ENCODE data around the gene TAP1. TPM values are rescaled to one million over a fixed set of nuclear protein-coding genes. Genes with fewer than 3 reads are reported as not detected.

Gene TAP1
- total and polyA plus RNA-seq, 4 donors = 15.3 to 21.3 (median 20.2) TPM

DNA sequence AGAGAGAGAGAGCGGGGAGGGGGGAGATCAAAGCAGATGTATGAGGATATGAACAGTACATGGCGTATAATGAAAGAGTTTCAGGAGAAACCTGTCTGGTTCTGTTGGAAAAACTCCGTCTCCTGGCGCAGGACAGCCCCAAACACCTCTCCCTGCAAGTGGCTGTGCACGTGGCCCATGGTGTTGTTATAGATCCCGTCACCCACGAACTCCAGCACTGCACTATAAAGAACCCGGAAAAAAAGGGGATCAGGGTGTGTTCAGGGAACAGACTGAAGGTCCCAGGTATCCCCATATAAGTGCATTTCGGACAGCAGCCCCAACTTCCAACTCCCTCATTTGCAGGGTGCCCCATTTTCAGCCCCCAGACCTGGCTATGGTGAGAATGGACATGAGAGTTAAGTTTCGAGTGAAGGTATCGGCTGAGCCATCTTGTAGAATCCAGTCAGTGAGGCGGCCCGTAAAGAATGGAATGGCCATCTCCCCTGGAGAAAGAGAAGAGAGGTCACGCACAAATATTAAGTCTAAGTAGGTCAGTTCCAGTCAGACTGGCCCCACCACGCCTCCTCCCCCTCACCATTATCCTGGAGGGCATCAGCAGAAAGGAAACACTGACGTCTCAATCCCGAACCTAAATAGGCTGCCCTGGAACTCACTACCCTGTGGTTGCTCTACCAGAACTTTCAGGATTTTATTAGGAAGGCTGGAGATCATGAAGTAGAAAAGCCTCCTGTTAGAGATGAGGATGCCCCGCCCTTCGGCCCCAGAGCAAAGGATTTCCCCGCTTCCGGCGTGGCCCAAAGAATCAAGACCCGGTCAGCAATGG lies 1.3 kb downstream of the TAP1 start:
- Histone ChIP-seq H3K9me3 (ENCODE audit: control insufficient read depth, insufficient read depth, low read length) (no peaks in the 10 kb centered on the region), H3K27me3 (ENCODE audit: control insufficient read depth, insufficient read depth, low read length) (peaks cover 34% of the 10 kb centered on the region), H3K4me1 (ENCODE audit: control insufficient read depth, insufficient read depth, low read length) (peaks cover 30% of the 10 kb centered on the region), H3K27ac (ENCODE audit: low read depth, low read length) (peak overlapping the region; percentile 99), H3K36me3 (ENCODE audit: control insufficient read depth, insufficient read depth, low read length) (peaks cover 16% of the 10 kb centered on the region), H3K4me3 (ENCODE audit: low read depth, low read length) (peak overlapping the region; percentile 86)
- WGBS (ENCODE audit: insufficient coverage) = 50% methylated on average over 16 of the region's 23 CpGs
- no peak for DNase-seq (ENCODE audit: low read depth in 4 of 6, low spot score in 6 of 6)

DNA sequence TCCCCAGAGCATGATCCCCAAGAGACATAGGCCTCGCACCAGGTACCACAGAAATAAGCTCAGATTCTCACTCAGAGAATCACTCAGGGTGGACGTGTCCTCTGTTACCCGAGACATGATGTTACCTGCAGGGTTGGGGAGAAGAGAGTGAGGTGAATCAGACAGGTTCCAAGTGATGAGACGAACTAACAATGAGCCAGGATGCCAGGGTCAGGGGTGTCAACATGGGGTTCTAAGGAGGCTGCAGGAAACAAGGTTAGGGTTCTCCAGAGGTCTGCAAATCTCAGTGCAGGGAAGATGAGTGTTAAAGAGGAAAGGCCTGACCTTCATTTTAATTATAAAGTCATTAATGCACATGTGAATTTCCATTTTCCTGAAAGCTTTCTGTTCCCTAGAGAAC lies 2.5 kb downstream of the TAP1 start:
- Histone ChIP-seq H3K36me3 (ENCODE audit: control insufficient read depth, insufficient read depth, low read length) (peaks cover 24% of the 10 kb centered on the region), H3K9me3 (ENCODE audit: control insufficient read depth, insufficient read depth, low read length) (no peaks in the 10 kb centered on the region), H3K27me3 (ENCODE audit: control insufficient read depth, insufficient read depth, low read length) (peaks cover 31% of the 10 kb centered on the region), H3K27ac (ENCODE audit: low read depth, low read length) (no peak overlapping the region), H3K4me3 (ENCODE audit: low read depth, low read length) (no peak overlapping the region), H3K4me1 (ENCODE audit: control insufficient read depth, insufficient read depth, low read length) (peaks cover 30% of the 10 kb centered on the region)
- WGBS (ENCODE audit: insufficient coverage) = 85% methylated on average over 4 of the region's 4 CpGs
- no peak for DNase-seq (ENCODE audit: low read depth in 4 of 6, low spot score in 6 of 6)

DNA sequence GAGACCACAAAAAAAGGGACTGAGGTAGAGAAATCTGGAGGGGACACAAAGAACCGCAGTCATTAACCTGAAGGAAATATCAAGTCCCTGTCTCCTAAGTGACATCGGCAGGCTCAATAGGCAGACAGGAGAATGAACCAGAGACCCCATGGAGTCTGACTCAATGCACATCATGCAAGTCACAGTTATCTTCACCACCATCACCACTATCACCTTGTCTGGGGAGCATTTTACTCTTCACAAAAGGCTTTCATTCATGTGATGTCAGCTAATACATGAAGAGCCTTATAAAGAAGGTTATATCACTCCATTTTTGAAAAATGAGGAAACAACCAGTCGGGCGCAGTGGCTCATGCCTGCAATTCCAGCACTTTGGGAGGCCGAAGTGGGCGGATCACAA lies 4.4 kb downstream of the TAP1 start:
- DNase-seq (ENCODE audit: low read depth in 4 of 6, low spot score in 6 of 6) = no peak
- peaks cover 26% of the 10 kb centered on the region for H3K36me3 ChIP-seq (ENCODE audit: control insufficient read depth, insufficient read depth, low read length)
- 75% methylated on average over 2 of the region's 6 CpGs for WGBS (ENCODE audit: insufficient coverage)

DNA sequence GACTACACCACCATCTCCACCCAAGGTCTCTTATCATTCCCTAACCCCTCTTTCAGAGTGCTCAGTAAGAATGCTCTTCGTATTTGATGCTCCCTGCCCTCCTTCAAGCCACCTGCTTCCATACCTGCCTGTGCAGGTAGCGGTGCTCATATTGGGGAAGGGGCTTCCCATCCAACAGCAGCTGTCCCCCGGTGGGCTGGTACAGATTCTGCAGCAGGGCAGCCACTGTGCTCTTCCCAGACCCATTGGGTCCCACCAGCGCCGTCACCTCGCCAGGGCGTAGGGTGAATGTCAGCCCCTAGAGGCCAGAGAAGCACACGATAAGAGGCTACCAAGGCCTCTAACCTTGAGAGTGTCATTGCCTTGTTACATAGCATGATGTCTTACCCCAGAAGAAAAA lies 5.7 kb downstream of the TAP1 start:
- no peak overlapping the region for H3K27ac ChIP-seq (ENCODE audit: low read depth, low read length)
- H3K36me3 ChIP-seq (ENCODE audit: control insufficient read depth, insufficient read depth, low read length) = peaks cover 26% of the 10 kb centered on the region
- 88% methylated on average over 5 of the region's 8 CpGs for WGBS (ENCODE audit: insufficient coverage)
- H3K4me1 ChIP-seq (ENCODE audit: control insufficient read depth, insufficient read depth, low read length) = peaks cover 27% of the 10 kb centered on the region
- no peaks in the 10 kb centered on the region for H3K9me3 ChIP-seq (ENCODE audit: control insufficient read depth, insufficient read depth, low read length)
- H3K4me3 ChIP-seq (ENCODE audit: low read depth, low read length) = no peak overlapping the region
- DNase-seq (ENCODE audit: low read depth in 4 of 6, low spot score in 6 of 6) = no peak
- peaks cover 17% of the 10 kb centered on the region for H3K27me3 ChIP-seq (ENCODE audit: control insufficient read depth, insufficient read depth, low read length)

More for the DNA sequence above, 4.4 kb downstream of the TAP1 start:
- Histone ChIP-seq H3K4me1 (ENCODE audit: control insufficient read depth, insufficient read depth, low read length) (peaks cover 31% of the 10 kb centered on the region), H3K4me3 (ENCODE audit: low read depth, low read length) (no peak overlapping the region), H3K27ac (ENCODE audit: low read depth, low read length) (no peak overlapping the region), H3K27me3 (ENCODE audit: control insufficient read depth, insufficient read depth, low read length) (peaks cover 18% of the 10 kb centered on the region), H3K9me3 (ENCODE audit: control insufficient read depth, insufficient read depth, low read length) (no peaks in the 10 kb centered on the region)

DNA sequence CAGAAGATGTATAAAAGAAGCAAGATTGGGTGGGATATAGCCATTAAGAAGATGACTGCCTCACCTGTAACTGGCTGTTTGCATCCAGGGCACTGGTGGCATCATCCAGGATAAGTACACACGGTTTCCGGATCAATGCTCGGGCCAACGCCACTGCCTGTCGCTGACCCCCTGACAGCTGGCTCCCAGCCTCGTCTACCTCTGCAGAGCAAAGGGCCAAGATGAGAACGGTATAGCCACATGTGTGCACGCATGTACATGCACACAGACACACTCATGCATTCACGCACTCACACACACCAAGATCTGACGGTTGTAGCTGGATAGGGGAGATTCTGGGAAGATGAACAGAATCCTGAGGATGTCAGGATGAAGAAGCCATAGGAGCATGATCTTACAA lies 6.5 kb downstream of the TAP1 start:
- no peak for DNase-seq (ENCODE audit: low read depth in 4 of 6, low spot score in 6 of 6)
- H3K36me3 ChIP-seq (ENCODE audit: control insufficient read depth, insufficient read depth, low read length) = peaks cover 26% of the 10 kb centered on the region
- H3K4me3 ChIP-seq (ENCODE audit: low read depth, low read length) = no peak overlapping the region
- 83% methylated on average over 6 of the region's 10 CpGs for WGBS (ENCODE audit: insufficient coverage)
- peaks cover 19% of the 10 kb centered on the region for H3K4me1 ChIP-seq (ENCODE audit: control insufficient read depth, insufficient read depth, low read length)
- H3K27me3 ChIP-seq (ENCODE audit: control insufficient read depth, insufficient read depth, low read length) = peaks cover 13% of the 10 kb centered on the region
- no peaks in the 10 kb centered on the region for H3K9me3 ChIP-seq (ENCODE audit: control insufficient read depth, insufficient read depth, low read length)
- H3K27ac ChIP-seq (ENCODE audit: low read depth, low read length) = no peak overlapping the region

DNA sequence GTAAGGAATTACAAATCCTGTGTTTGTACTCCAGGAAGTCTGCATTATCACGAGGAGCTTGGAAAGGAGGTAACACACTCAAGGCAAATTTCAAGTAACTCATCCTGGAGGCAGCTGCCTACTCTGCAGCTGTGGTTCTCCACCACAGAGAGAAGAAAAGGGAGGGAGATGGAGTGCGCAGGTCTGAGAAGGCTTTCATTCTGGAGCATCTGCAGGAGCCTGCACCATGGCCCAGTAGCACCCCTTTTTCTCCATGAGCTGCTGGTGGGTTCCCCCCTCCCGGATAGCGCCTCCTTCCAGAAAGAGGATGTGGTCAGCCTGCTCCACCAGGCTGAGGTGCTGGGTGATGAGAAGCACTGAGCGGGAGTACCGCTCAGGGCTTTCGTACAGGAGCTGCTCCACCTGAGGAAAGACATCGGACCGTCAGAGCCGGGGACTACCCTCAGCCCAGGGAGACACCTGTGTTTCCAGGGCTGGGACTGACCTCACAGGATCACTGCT lies 8.1 kb downstream of the TAP1 start:
- no peak overlapping the region for H3K4me3 ChIP-seq (ENCODE audit: low read depth, low read length)
- H3K9me3 ChIP-seq (ENCODE audit: control insufficient read depth, insufficient read depth, low read length) = no peaks in the 10 kb centered on the region
- 85% methylated on average over 9 of the region's 10 CpGs for WGBS (ENCODE audit: insufficient coverage)
- DNase-seq (ENCODE audit: low read depth in 4 of 6, low spot score in 6 of 6) = no peak
- peaks cover 21% of the 10 kb centered on the region for H3K36me3 ChIP-seq (ENCODE audit: control insufficient read depth, insufficient read depth, low read length)
- H3K27ac ChIP-seq (ENCODE audit: low read depth, low read length) = no peak overlapping the region
- peaks cover 17% of the 10 kb centered on the region for H3K4me1 ChIP-seq (ENCODE audit: control insufficient read depth, insufficient read depth, low read length)
- H3K27me3 ChIP-seq (ENCODE audit: control insufficient read depth, insufficient read depth, low read length) = peaks cover 13% of the 10 kb centered on the region

DNA sequence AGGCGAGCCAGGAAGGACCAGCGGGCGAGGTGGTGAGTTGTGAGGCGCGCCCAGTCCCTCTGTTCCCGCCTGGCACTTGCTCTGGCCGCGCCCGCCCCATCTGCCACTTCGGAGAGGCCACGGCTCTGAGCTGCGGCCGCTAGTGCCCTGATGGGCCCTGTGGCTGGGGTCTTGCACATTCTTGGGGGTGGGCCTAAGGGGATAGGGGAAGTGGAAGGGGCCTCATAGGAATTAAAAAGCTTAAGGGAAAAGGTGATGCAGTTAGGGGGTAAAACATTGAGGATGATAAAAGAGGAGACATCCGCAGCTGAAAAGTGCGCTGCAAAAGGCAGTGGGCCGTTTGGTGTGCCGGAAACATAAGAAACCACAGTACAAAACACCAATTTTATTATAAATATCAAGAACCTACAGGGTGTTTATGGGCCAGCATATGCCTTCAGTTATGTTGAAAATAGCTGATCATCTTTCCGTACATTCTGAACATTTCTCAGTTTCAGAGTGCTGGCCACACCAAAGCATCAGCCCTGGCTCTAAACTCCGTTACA lies 8.6 kb downstream of the TAP1 start:
- peak overlapping the region; percentile 88 for H3K4me3 ChIP-seq (ENCODE audit: low read depth, low read length)
- H3K9me3 ChIP-seq (ENCODE audit: control insufficient read depth, insufficient read depth, low read length) = no peaks in the 10 kb centered on the region
- H3K4me1 ChIP-seq (ENCODE audit: control insufficient read depth, insufficient read depth, low read length) = peaks cover 17% of the 10 kb centered on the region
- WGBS (ENCODE audit: insufficient coverage) = 3% methylated on average over 13 of the region's 19 CpGs
- no peak overlapping the region for H3K27ac ChIP-seq (ENCODE audit: low read depth, low read length)
- no peak for DNase-seq (ENCODE audit: low read depth in 4 of 6, low spot score in 6 of 6)
- peaks cover 13% of the 10 kb centered on the region for H3K27me3 ChIP-seq (ENCODE audit: control insufficient read depth, insufficient read depth, low read length)
- peaks cover 20% of the 10 kb centered on the region for H3K36me3 ChIP-seq (ENCODE audit: control insufficient read depth, insufficient read depth, low read length)

DNA sequence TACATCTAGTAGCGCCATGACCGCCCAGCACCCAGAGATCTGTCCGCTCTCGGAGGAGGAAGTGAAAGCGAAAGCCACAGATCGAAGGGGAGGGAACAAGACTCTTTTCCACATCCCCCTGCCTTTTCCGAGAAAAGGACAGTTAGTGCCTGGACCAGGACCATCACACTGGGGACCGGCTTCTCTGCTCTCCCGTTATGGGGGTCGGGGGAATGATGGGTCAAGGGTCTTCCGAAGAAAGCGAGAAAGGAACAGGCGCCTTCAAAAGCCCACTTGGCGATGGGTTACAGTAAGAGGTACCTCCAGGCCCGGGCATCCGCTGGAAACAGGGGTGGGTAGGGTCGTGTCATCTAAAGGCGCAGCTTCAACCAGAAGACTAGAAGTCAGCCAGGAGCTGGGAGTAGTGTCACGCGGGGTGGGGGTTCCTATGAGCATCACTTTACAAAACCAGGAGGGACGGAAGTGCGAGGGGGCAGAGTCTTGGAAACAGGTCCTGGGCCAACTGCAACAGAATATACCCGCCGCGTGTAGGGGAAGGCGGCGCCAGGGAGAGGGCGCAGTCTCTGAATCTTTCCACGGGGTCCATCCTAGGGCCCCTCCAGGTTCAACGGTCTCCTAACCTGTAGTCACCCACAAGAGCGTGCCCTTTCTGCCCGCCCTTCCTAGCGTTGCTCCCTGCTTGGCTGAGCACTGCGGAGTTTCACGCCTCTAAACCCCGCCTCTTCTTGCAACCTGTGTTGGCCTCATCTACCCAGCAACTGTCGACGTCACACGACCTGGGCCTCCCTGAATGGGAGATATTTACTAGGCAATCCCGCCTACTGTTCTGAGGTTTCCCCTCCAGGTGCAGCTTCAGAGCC lies 9.3 kb downstream of the TAP1 start, which contains the start of gene PSMB8:
Gene PSMB8, minus strand, starts transcription at position 69 of the 860 bp plus-strand sequence. Its CDS starts 51 bp downstream, at position 18.
- Histone ChIP-seq H3K36me3 (ENCODE audit: control insufficient read depth, insufficient read depth, low read length) (peaks cover 20% of the 10 kb centered on the region), H3K4me1 (ENCODE audit: control insufficient read depth, insufficient read depth, low read length) (peaks cover 18% of the 10 kb centered on the region)
- under 1% methylated on average over 33 of the region's 40 CpGs for WGBS (ENCODE audit: insufficient coverage)

DNA sequence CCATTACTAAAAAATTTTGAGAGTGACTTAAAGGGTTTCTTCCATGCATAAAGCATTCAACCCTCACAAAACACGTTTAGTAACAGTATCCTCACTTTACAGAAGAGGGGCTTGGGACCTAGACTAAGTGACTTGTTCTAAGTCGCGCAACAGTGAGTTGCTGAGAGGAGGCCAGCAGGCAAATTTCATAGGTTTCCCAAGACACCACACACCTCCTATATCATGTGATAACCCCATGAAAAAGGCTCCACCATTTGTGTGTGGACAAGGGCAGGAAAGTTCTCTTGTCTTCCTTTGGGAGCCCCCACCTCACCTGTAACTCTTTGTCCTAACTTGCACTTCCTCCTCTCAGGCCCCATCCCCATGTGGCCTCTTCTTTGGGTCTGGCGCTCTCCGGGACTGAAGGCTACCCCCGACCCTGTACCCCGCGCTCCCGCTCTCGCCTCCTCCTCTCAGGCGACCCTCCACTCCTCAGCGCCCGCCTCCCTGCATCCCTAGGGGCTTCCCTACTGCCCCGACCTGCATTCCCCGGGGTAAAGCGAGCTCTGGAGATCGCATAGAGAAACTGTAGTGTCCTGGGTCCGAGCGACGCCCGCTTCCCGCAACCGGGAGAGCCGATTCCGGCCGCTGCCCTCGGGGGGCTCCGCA lies 10.0 kb downstream of the TAP1 start:
- H3K9me3 ChIP-seq (ENCODE audit: control insufficient read depth, insufficient read depth, low read length) = no peaks in the 10 kb centered on the region
- no peak for DNase-seq (ENCODE audit: low read depth in 4 of 6, low spot score in 6 of 6)
- peaks cover 10% of the 10 kb centered on the region for H3K27me3 ChIP-seq (ENCODE audit: control insufficient read depth, insufficient read depth, low read length)
- peak overlapping the region; percentile 88 for H3K4me3 ChIP-seq (ENCODE audit: low read depth, low read length)
- peaks cover 22% of the 10 kb centered on the region for H3K4me1 ChIP-seq (ENCODE audit: control insufficient read depth, insufficient read depth, low read length)
- WGBS (ENCODE audit: insufficient coverage) = 3% methylated on average over 26 of the region's 28 CpGs
- H3K36me3 ChIP-seq (ENCODE audit: control insufficient read depth, insufficient read depth, low read length) = peaks cover 18% of the 10 kb centered on the region
- H3K27ac ChIP-seq (ENCODE audit: low read depth, low read length) = peak overlapping the region; percentile 96

More for the DNA sequence above, 9.3 kb downstream of the TAP1 start, which contains the start of gene PSMB8:
- H3K27me3 ChIP-seq (ENCODE audit: control insufficient read depth, insufficient read depth, low read length) = peaks cover 13% of the 10 kb centered on the region
- H3K9me3 ChIP-seq (ENCODE audit: control insufficient read depth, insufficient read depth, low read length) = no peaks in the 10 kb centered on the region
- peak within 1 kb of the TSS; percentile 96 for H3K27ac ChIP-seq (ENCODE audit: low read depth, low read length)
- H3K4me3 ChIP-seq (ENCODE audit: low read depth, low read length) = peak within 1 kb of the TSS; percentile 88
- peak; percentile 87 to 98 (median 92) for DNase-seq (ENCODE audit: low read depth in 4 of 6, low spot score in 6 of 6)

All from spinal cord (tissue), 10 donors.